ENCODE results near the gene FSTL4.
A peak's percentile ranks its signal among the peaks of the same experiment; 100 is the strongest.

FSTL4 gene

DNA sequence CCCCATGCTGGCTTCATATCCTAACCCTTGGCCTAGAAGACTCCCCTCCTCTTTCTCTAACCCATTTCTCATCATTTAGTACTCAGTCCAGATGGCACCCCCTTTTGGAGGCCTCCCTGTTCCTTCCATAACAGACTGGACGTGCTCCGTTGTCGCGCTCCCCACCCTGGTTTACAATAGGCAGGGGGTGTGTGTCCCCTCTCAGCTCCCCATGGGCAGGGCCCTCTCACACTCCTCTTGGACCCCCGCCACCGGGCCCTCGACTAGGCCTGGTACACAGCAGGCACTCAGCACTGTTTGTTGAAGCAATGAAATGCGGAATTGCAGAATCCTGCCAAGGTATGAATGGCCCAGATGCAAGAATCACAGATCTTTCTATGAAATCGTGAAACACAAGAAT is 227.4 kb downstream of the FSTL4 start:
- no peak for DNase-seq (ENCODE audit: low read depth)

- DNase-seq (ENCODE audit: low read depth): no peak
These were observed 228.1 kb downstream of the FSTL4 start for GRCh38 chr5:133384120-133384855.

DNA sequence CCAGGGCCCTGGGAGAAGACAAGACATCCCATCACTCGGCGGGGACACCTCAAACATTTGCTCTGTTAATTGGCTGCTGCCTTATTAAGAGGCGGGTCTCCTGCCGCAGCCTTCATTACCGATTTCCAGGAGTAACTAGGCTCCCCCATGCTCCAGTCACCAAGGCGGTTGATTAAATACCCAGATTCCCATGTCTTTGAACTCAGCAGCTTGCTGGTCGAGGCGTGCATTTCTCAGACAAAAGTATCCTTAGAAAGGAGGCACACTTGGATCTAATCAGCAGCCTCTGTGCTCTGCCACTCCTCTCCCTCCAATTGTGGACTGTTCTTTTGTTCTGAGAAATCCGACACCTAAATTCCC is 228.8 kb downstream of the FSTL4 start:
- no peak for DNase-seq (ENCODE audit: low read depth)

DNA sequence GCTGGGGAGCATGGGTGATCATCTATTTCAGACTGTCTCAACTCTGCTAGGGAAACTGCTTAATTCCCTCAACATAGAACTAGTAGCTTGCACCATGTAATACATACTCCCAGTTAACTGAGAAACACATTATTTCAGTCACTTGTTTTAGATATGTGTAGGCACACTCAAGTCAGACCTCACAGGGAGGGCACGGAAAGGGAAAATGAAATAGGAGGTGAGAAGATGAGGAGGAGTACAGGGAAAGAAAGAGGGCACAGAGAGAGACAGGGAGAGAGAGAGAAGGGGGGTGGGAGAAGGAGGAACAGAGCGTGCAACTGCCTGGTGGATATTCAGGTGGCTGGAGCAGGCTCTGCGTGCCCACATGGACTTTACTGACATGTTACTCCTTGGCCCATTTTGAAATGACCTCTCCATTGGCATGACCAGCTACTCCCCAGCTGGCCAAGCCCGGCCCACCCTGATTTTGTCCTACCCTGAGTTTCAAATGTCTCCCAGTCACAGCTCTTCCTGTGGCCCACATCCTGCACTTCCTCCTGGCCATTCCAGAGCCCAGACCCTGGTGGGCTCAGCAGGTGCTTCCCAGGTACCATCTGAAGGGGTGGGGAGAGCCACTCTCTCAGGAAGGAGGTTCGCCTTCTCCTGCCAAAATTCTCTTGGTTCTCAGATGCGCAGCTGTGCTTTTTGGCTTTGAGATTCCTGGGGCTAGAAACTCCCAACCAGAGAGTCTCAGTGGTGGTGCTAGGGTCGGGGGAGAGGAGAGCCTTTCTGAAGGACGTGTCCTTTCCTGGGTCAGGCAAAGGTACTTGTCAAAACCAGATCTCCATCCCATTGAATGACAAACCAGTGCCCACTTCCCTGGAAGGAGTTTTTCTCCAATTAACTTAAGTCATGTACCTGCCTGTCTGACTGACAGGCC is 229.4 kb downstream of the FSTL4 start:
- DNase-seq (ENCODE audit: low read depth): no peak

GRCh38 chr5:133381571-133382365 is 230.6 kb downstream of the FSTL4 start:
- DNase-seq (ENCODE audit: low read depth): no peak

GRCh38 chr5:133381041-133381440 is 231.3 kb downstream of the FSTL4 start:
- DNase-seq (ENCODE audit: low read depth): no peak

DNA sequence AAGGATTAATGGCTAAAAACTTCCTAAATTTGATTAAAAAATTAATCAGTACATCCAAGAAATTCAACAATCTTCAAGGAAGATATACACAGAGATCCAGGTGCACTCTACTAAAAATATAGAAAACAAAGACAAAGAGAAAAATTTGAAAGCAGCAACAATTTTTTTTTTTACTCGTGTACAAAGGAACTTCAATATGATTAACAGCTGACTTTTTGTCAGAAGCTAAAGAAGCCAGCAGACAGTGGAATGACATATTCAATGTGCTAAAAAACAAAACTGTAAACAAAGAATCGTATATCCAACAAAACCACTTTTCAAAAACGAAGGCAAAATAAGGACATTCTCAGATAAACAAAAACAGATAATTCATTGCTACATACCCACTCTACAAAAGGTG is 234.6 kb downstream of the FSTL4 start:
- no peak for DNase-seq (ENCODE audit: low read depth)

DNA sequence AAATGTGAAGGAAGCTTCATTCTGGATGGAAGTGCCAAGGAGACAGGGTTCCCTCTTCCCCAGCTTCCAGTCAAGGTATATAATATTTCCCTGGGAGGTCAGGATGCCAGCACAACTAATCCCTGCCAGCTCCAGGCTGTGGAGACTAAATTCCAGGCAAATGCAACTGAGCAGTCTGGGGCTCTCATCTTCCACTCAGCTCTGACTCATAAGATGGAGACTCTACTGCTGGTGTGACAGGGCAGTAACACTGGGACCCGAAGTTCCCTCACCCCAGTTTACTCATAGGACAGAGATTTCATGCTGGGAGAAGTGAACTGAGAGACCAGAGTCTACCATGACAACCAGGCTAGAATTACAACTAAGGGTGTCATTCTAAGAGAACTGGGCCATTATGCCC is 235.4 kb downstream of the FSTL4 start:
- no peak for DNase-seq (ENCODE audit: low read depth)

DNA sequence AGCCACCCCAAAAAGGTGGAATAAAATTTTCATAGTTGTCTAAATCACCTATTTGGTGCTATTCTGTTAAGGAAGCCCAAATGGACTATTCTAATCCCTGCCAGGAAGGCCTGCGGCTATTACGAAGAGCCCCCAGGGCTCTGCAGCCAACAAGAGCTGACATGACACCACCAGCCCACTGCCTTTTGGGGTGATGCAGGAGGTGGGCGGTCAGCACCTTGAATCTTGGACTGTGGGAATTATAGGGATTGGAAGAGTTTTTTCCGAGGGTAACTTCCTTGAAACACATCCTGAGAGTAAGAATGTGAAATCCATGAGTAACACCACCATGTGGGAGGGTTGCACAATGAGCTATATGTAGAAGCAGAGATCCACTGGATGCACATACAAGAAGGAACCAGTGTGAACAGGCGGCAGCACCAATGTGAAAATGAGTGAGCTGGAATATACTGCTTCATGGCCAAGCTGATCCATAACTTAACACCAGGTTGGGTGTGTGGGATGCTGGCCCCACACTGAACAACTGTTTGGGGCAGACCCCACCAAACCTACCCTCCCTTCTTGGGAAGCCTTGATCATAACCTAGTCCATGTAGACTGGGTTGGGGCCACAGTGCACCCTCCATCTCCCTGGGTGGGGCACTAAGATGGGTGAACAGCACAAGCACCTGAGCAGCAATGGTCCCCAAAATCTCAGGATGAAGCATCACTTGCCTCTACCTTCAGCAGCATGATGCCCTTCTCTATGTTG is 239.0 kb downstream of the FSTL4 start:
- peak; percentile 9 for DNase-seq (ENCODE audit: low read depth)

GRCh38 chr5:133372293-133372937 is 239.9 kb downstream of the FSTL4 start:
- no peak for DNase-seq (ENCODE audit: low read depth)

GRCh38 chr5:133371371-133372155 is 240.8 kb downstream of the FSTL4 start:
- no peak for DNase-seq (ENCODE audit: low read depth)

DNA sequence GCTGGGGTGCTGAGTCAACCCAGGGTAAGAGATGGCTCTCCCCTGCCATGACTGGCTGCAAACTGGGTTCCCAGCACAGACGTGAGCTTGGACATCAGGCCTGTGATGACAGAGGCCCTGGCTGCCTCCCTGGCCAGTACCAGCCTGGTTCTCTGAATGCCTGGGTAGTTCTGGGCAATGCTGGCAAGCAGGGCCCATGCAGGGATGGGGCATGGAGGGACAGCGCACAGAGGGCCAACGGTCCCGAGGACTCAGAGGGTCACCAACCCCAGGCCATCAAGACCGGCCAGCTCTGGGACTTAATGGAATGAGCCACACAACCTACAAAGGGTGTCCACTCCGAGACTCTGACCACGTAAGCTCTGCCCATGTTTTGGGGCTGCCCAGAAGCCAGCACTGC is 241.4 kb downstream of the FSTL4 start:
- no peak for DNase-seq (ENCODE audit: low read depth)

- DNase-seq (ENCODE audit: low read depth): peak; percentile 10
These were observed 242.1 kb downstream of the FSTL4 start for GRCh38 chr5:133370036-133370831.

- DNase-seq (ENCODE audit: low read depth): no peak
These were observed 243.2 kb downstream of the FSTL4 start for GRCh38 chr5:133368916-133369783.

GRCh38 chr5:133367984-133368383 is 244.4 kb downstream of the FSTL4 start:
- DNase-seq (ENCODE audit: low read depth): no peak

- no peak for DNase-seq (ENCODE audit: low read depth)
These were observed 245.1 kb downstream of the FSTL4 start for GRCh38 chr5:133367071-133367786.

DNA sequence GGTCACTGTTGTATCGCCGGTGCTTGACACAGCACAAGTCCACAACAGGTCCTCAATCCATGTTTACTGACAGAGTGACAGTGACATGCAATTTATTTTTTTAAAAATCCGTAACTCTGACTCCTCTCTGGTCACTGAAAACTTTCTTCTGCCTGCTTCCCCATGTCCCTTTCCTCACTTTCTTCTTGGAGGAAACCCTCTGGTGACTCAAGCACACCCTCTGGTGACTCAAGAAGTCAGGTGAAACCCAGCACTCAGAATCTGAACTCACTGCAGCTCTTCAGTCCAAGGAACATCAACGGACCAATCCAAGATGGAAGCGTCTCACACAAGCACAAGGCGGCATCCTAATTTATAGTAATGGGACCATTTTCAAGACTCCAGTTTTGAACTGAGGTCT is 245.9 kb downstream of the FSTL4 start:
- no peak for DNase-seq (ENCODE audit: low read depth)

GRCh38 chr5:133365738-133366137 is 246.6 kb downstream of the FSTL4 start:
- DNase-seq (ENCODE audit: low read depth): no peak
